LoVo (cell line): ENCODE results near the gene NEAT1.
"Not testable (repeated sequence)": the region's sequence is repeated elsewhere in the genome, so short reads cannot be mapped to it uniquely, and the experiment has no call there.

ENCODE experiments used
- DNase-seq: peaks from one replicate; pipeline ENCODE4 v3.0.0-alpha.2; 2016; ENCODE audit warnings: low spot score

The NEAT1 gene

DNA sequence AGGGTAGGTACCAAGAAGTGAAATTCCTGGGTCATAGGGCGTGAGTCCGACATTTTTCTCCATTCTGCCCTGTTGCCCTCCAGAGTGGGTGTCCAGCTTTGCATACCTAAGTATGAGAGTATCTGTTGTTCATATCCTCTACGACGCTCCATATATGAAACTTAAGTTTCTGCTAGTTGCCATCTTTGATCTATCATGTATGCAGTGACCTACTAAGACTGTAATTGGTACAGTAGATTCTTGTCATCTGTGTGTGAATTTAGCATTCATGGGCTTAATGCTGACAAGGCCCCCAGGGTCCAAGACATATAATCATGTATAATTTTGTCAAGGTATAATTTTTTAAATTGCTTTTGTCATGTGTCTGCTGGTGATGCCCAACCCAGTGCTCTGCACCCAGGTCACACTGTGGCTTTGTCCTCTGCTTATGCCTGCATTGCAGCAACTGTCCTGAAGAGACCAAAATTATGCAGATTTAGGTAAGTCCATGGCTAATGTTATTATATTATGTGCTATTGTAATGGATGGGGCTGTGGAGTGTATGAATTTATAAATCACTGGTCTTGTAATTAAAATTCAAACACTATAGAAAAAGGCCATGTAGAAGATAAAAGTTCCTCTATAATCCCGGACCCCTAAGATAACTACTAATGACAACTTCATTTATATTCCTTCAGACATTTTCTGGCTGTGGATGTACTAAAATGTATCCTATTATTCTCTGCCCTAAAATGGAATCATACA, 12.2 kb downstream of the NEAT1 start:
- DNase-seq, result no peak

DNA sequence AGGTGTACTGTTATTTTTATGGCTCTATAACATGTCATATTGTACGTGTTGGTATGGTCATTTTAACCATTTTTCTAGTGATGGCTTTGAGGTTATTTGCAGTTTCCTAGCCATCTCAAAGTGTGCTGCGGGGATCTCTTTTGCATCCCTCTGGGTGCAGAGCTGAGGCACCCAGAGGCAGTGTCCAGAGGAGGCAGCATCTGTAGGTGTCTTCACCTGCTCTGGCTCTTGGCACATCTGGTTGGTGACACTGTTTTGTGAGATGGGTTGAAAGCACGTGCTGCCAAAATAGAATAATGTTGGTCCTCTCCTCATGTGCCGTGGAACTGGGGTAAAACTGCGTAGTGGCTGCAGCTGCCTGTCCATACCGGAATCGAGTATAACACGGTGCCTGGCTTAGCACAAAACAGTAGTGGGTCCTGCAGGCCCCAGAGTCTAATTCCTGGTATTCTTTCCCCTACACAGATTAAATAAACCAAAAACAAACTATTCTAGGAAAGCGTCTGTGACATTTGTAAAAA, 12.9 kb downstream of the NEAT1 start:
- no peak for DNase-seq

DNA sequence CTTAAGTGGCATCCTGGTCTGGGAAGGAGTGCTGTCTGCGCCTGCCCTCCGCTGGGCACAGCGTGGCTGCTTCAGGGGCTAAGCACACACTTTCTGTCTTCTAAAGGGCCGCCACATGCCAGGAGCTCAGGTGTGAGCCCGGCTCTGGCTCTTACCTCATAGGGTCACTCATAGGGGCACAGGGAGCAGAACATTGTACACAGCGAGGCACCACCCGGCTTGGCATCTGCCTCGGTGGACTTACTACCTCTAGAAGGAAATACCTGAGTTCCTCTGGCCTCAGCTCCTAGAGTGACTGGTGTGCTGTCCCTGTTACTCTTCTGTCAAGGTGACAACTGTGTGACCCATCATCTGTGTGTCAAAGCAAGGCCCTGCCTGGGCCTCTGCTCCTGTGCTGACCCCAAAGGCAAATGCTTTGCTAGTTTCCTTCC, 13.4 kb downstream of the NEAT1 start:
- DNase-seq, result no peak

DNA sequence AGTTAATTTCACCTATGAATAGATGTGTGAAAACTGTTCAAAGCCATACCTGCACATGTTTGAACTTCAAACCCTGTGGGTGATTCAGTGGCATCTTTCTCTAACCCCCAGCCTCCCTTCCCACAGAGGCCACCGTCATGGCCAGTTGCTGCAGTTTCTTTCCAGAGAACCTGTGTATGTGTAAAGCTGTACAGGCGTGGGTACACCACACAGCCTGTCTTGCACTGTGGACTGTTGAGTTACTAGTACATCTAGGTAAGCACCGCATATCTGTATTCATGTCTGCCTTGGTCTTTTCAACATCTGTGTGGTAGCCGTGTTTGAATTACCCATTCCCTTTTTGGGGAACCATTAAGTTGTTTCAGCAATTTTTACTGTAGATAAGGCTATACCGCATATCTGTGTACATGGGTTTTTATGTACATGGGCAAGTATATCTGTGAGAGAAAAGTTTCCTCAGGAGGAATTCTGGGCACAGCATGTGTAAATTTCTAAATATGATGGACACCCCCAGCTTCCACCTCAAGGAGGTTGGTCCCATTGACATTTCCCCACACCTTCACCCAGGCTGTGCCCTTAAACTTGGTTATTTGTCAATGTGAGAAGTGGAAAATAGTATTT, 13.9 kb downstream of the NEAT1 start:
- no peak for DNase-seq

DNA sequence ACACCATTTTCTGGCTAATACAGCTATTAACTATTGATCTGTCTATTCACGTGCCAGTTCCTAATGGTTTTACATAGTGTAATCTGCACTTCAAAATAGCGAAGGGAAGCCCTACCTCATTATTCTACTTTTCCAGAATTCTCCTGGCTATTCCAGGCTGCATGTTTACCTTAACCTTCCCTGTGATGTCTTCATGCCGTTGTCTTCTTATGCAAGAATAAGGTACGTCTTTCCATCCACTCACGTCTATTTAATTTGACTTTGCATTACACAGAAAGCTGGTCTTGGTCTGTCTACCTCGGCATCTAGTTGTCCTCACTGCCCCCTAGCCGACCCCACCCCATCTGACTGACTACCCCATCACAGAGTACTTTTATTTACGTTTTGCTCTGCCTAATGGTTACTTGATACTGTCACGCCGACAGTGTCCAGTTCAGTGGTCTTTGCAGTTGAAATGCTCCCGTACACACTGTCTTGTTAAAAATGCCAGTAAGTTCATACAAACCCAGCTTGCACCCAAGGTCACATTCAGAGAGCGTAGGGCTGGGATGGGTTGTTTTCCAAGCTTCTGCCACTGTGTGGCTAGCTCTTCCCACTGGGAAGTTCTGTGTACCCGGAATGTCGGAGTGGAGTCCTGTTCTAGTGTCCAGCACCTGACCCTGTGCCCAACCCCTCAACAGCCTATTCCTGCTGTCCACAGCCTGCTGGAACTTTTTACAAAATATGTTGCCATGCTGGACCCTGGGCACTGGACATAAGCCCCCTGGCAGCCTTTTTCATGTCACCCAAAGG, 15.0 kb downstream of the NEAT1 start:
- DNase-seq, result no peak

DNA sequence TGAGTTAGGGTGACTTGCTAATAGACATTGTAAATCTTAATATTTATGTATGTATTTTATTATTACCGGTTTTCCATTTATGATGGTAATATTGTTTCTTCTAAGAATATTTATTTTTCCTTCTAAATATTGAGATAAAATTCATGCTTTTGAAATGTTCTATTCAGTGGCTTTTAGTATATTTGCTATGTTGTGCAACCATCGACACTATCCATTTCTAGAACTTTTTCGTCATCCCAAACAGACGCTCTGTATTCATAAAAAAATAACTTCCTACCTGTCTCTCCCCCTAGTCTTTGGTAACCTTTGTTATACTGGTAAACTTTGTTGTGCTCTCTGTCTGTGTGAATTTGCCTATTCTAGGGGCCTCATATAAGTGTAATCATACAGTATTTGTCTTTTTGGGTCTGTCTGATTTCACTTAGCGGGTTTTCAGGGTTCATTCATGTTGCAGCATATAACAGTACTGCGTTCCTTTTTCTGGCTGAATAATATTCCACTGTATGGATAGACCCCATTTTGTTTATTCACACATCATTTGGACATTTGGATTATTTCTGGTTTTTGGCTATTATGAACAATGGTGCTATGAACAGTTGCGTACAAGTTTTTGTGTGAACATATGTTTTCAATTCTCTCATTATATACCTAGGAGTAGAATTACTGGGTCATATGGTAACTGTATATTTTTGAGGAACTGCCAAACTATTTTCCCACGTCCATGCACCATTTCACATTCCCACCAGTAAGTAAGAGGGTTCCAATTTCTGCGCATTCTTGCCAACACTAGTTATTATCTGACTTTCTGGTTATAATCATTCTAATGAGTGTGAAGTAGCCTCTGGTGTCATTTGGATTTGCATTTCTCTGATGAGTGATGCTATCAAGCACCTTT, 15.9 kb downstream of the NEAT1 start:
- no peak for DNase-seq

DNA sequence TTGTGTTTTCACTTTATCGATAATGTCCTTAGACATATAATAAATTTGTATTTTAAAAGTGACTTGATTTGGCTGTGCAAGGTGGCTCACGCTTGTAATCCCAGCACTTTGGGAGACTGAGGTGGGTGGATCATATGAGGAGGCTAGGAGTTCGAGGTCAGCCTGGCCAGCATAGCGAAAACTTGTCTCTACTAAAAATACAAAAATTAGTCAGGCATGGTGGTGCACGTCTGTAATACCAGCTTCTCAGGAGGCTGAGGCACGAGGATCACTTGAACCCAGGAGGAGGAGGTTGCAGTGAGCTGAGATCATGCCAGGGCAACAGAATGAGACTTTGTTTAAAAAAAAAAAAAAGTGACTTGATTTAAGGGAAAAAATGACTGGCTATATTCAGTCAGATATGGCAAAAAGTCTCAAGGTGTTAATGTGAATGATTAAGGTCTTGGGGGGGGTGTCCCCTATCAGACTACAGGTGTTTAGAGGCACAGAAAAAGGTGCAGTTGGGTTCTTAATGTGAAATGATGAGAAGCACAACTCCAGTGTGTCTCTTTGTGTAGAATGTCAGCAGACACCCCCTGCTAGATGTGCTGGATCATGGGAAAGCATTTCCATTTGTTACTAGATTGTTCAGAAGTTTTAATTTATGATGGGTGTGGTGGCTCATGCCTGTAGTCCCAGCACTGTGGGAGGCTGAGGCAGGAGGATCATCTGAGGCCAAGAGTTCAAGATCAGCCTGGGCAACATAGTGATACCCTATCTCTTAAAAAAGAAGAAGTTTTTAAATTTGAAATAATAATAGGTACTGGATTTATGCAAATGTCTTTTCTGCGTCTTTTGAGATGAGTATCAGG, 17.0 kb downstream of the NEAT1 start:
- DNase-seq, result no peak

DNA sequence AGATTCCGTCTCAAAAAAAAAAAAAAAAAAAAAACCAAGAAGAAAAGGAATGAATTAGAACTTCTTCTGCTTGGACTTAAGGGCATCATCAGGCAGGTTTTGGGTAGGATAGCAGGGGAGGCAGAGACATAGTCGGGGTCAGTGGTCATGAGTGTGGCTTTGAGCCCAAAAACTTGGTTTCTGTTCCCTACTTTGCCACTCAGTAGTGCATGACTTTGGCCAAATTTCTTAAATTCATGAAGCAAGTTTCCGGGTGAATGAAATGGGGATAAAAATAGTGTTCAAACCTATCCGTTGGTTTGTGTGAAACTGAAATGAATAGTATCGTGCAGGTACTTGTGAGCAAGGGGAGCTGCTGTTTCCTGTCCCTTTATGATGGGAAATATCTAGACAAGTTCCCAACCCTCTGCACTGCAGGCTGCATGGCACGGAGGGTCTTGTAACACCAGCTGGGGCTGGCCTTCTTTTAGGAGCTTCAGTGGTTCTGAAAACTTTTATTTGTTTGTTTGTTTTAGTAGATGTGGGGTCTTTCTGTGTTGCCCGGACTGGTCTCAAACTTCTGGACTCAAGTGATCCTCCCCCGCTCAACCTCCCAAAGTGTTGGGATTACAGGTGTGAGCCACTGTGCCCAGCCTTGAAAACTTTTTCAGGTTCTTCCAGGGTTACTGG, 18.4 kb downstream of the NEAT1 start:
- DNase-seq, result no peak

DNA sequence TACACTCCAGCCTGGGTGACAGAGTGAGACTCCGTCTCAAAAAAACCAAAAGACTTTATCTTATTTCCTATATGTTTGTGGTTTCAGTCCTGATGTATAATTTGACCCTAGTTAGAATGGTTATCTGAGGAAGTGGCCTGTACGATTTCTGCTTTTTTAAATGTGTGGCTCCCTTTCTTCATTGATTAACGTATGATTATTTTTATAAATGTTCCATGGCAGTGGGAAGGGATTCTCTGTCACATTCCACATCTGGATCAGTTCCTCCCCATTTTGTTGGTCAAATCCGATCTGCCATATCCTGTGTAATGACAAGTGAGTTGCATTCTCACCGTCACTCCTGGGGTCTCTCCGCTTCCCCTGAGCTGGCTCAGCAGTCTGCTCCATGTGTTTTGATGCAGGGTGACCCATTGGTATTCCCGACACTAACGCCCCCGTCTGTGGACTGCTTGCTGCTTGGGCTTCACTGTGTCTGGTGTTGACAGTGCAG, 20.3 kb downstream of the NEAT1 start:
- DNase-seq, result no peak

DNA sequence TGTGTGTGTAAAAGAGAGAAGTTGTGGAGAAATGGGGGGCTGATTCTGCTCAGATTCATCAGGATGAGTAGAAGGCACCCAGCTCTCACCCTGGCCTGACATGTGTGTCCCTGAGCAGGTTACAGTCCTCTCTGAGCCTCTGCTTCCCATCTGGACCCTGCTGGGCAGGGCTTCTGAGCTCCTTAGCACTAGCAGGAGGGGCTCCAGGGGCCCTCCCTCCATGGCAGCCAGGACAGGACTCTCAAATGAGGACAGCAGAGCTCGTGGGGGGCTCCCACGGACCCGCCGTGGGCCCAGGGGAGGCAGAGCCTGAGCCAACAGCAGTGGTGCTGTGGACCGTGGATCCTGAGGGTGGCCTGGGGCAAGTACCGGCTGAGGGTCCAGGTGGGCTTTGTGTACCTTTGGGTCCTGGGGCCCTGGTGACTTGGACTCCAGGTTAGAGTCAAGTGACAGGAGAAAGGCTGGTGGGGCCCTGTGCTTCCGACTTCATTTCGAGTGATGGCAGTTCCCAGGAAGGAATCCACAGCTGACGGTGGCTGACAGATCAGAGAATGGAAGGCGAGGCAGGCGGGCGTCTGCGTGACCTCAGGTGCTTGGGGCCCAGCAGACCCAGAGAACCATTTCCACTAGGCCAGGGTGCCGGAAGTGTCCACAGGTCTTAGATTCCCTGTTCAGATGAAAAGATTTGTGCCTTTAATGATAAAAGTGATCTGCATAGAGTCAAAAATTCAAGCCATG, 21.9 kb downstream of the NEAT1 start:
- no peak for DNase-seq

DNA sequence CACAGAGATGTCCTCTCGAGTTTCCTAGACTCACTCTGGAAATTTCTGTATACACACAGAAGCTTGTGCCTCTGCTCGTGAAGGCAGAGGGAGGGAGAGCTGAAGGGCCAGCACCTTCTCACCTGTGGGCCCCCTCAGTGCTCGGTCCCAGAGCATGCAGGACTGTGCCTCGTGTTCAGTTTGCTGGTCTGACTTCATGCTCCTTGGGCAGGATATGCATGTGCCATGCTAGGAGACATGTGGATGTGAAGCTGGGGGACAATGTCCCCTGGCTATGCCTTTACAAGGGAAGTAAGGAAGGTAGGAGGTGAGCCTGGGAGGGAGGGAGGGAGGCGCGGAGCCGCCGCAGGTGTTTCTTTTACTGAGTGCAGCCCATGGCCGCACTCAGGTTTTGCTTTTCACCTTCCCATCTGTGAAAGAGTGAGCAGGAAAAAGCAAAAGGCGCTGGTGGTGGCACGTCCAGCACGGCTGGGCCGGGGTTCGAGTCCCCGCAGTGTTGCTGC, 22.6 kb downstream of the NEAT1 start:
- no peak for DNase-seq

DNA sequence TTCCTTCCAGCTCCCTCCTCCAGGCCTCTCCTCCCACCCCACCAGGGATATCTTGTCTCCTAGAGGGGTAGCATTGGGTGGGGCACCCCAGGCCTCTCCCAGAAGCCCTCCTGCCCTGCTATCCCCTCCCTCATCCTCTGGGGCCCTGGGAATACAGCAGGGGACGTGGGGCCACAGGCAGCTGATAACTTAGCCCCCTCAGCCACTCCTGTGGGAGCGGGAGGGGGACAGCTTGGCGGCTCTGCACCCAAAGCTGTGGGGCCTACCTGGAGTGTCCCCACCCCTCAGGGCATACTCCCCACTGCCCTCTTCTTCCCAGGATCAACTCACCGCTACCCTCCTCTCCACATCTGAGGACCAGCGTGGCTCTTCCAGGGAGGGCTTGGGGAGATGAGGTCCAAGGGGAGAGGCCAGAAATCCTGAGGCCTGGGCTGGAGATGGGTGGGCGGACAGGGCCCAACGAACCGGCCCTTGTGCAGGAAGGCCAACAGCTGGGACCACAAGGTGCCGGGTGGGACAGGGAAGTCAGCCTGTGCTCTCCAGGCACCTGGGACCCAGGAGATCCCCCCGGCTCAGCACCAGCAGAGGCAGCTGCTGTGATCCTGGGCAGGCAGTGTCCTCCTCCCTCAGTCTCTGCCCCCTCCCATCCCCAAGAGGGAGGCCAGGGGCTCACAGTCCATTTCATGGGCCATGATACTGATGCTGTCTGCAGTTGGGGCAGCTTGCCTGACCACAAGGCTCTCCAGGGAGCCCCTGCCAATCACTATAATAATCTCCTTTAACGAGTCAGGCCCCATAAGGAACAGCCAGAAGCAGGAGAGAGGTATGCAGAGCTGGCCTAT, 23.2 kb downstream of the NEAT1 start:
- no peak for DNase-seq

DNA sequence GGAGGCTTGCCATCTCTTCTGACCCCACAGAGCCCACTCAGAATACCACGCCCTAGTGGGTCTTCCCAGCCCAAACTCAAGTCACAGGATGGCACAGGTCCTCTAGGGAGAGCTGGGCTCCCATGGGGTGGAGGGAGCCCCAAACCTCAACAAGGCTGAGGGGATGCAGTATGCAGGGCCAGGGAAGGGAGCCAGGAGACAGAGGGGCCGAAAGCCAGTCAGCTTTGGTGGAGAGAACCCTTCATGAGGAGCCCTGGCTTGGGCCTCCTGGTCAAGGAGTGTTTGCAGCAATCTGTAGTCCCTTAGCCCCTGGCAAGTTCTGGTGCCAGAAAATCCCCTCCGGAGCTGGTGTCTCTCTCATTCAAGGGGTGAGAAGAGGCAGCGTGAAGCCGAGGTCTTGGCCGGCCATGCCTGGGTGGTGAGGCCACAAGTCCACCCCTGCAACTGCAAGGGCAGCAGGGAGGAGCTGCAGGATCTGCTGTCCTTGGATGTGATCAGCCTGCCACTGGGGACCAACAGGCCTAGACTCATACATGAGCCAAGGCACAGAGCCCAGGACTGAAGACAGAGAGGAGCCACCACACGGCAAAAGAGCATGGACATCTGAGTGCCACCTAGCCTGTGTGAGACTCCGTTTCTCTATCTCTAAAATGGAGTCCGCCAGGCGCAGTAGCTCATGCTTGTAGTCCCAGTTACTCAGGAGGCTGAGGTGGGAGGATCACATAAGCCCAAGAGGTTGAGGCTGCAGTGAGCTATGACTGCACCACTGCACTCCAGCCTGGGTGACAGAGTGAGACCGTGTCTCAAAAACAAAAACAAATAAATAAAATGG, 24.1 kb downstream of the NEAT1 start:
- DNase-seq, result no peak

DNA sequence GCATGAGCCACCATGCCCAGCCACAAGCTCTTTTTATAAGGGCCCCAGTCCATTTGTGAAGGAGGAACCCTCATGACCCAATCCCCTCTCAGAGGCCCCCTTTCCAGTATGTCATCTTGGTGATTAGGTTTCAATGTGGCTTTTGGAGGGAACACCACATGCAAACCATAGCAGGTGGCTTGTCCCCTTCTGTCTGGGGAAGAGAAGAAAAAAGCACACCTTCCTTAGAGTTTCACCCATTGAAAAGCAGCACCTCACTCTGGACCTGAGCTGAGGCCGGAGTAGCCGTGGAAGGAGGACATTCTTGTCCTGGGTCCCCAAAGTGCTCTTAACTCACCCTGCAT, 25.4 kb downstream of the NEAT1 start:
- no peak for DNase-seq

DNA sequence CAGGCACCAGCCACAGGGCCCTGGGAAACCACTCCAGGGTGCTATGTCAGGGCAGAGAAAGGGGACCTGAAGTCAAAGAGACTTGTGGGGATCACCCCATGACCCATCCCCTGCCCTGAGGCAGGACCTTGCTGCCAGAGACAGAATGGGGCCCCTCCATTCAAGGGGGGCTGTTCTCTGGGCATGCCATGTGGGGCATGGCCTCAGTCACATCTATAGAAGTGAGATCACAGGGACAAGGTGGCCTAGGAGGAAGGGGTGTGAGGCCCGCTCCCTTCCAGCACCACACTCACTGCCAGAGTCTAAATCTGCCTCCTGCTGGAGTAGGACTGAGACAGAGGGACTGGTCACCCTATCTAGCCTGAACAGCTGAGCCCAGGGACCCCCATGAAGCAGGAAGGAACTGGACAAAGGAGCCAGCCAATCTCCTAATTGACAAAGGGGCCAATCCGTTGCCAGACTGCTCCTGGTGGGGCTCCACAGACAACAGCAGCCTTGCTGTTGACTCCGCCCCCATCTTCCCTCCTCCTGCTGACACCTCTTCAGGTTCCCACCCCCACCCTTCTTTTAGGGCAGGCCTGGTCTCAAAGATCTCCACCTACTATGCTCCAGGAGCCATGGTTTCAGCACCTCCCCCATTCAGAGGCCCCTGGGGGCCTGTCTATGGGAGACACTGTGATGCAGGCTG, 26.0 kb downstream of the NEAT1 start:
- no peak for DNase-seq

DNA sequence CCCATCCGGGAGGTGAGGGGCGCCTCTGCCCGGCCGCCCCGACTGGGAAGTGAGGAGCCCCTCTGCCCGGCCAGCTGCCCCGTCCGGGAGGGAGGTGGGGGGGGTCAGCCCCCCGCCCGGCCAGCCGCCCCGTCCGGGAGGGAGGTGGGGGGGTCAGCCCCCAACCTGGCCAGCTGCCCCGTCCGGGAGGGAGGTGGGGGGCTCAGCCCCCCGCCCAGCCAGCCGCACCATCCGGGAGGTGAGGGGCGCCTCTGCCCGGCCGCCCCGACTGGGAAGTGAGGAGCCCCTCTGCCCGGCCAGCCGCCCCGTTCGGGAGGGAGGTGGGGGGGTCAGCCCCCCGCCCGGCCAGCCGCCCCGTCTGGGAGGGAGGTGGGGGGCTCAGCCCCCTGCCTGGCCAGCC, 28.7 kb downstream of the NEAT1 start:
- not testable (repeated sequence) for DNase-seq

DNA sequence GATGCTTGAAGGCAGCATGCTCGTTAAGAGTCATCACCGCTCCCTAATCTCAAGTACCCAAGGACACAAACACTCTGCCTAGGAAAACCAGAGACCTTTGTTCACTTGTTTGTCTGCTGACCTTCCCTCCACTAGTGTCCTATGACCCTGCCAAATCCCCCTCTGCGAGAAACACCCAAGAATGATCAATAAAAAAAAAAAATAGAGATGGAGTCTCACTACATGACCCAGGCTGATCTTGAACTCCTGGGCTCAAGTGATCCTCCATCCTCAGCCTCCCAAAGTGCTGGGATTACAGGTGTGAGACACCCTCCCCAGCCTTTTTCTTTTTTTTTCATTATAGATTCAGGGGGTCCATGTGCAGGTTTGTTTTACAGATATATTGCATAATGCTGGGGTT, 29.7 kb downstream of the NEAT1 start:
- DNase-seq, result not testable (repeated sequence)
